Measurements from ENCODE around the gene MCUB.

The MCUB gene

GRCh38 chr4:109684727-109685126, 124.7 kb downstream of the MCUB start:
- no peak for DNase-seq

DNA sequence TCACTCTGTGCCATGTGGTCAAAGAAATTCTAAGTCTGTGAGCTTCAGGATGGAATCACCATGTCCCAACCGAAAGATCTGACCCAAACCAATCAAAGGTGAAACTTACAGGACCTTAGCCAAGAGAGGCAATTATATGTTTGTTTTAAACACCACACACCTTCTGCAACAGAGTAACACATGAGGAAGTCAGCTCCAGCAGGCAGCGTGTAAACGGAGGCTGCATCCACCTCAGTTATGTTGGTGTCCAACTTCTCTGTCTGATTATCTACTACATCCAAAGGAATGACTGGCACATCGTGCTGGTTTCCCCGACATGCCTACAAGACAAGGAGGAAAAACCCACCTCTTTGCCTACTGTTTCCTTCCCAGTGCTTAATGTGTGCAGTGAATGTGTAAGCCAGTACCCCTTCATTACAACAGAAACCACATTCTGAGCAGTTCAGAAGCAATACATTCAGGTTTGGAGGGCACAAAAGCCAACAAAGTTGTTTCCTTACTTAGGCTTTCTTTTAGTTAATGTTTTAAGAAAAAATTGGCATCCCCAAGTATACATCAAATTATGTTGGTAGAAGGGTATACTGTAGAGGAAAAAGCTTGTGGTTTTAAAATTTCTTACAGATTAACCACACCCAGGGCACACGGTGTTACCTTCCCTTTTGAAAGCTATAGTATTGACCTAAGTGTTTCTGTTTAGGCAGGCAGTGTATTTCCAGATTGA, 130.8 kb downstream of the MCUB start:
- DNase-seq = no peak

- no peak for DNase-seq
Observed at GRCh38 chr4:109691411-109691920, 131.4 kb downstream of the MCUB start.

DNA sequence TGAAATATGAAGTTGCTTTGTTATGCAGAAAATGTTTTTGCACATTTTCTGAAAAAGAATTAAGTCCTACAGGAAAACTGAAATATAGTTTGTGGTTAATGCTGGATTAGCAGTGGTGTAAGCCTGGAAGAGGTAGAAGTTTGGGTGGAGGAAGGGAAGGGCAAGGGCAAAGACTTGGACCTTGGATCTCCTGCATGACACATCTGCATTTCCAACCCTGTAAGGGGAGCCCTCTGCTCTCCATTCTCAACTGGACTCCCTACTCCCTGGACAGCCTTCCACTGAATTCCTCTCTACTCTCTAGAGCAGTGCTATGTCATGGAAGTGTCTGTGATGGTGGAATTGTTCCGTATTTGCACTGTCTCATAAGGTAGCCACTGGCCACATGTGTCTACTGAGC, 138.6 kb downstream of the MCUB start:
- no peak for DNase-seq

- DNase-seq = peak; percentile 20 to 75
Observed at GRCh38 chr4:109699553-109700225, 139.6 kb downstream of the MCUB start.

- no peak for DNase-seq
Observed at GRCh38 chr4:109701566-109702410, 141.7 kb downstream of the MCUB start.

DNA sequence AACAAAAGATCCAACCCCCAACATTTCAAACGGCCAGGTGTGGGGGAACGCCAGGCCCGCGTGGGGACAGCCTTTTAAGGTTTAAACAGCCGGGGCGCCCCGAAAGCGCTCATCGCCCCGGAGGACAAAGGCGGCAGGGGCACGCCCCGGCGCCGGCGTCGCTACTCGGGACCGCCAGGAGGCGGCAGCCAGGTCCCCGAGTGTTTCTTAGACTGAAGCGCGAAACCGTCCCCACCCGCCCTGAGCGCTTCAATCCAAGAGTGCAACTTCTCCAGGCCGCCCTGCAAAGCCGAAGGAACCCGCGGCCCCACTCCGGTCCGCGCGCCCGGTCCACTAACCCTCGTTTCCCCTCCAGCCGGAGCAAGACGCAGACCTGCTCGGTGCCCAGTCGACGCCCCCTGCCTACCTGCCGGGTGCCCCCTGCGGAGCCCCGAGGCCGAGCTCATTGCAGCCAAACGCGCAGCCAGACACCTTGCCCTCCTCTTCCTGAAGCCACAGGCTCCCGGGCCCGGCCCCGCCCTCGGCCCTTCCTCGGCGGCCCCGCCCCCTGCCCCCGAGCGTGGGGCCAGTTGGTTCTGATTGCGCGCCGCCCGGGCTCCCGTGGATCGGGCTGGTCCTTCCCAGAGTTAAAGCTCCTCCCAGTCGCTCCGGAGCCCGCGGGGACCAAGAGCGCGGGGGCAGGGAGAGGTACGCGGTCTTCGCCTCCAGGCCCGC, 143.1 kb downstream of the MCUB start, which contains the start of gene CASP6:
CASP6 (minus strand) TSS at position 496 of the 714 bp plus-strand sequence; CDS start at position 446, 50 bp downstream.
- DNase-seq = peak in 1 of 2 experiments; percentile 61

- no peak for DNase-seq
Observed at GRCh38 chr4:109703664-109704361, 143.8 kb downstream of the MCUB start.

DNA sequence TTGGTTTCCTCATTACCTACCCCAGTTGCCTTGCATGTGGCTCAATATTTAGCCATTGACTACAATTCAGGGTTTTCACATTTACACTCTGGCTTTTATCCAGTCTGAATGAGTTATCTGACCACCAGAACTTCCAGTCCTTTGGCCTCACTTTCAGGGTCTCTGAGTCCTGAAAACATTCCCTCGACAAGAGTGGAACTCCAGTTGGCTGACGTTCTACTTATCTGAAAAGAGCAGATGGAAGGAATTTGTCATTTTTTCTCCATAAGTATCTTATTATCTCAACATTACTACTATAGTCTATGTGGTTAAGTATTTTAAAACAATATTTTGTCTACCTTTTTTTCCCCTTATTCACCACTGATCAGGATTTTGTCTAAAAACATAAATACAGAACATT, 148.4 kb downstream of the MCUB start:
- no peak for DNase-seq

- no peak for DNase-seq
Observed at GRCh38 chr4:109708990-109709389, 148.9 kb downstream of the MCUB start.

- no peak for DNase-seq
Observed at GRCh38 chr4:109713500-109713899, 153.5 kb downstream of the MCUB start.

- DNase-seq = no peak
Observed at GRCh38 chr4:109718759-109719158, 158.7 kb downstream of the MCUB start.

DNA sequence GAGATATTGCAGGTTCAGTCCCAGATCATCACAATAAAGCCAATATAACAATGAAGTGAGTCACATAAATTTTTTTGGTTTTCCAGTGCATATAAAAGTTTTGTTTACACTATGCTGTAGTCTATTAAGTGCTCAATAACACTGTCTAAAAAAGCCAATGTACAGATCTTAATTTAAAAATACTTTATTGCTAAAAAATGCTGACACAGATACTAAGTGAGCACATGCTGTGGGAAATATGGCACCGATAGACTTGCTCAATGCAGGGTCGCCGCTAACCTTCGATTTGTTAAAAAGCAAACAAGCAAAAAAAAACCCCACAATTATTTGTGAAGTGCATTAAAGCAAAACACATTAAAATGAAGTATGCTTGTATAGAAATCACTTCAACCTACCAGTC, 159.6 kb downstream of the MCUB start:
- DNase-seq = no peak

DNA sequence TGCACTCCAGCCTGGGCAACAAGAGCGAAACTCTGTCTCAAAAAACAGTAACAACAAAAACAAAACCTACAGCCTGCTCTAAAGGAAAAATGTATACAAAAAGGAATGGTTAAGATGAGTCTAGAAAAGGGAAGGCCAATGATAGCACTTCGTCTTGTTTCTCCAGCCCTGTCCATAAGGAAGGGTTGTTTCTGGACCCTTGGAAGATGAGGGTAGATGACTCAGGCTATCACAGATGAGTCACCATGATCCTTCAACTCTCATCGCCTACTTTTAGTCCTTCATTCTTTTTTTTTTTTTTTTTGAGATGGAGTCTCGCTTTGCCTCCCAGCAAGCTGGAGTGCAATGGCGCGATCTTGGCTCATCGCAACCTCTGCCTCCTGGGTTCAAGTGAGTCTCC, 161.0 kb downstream of the MCUB start:
- no peak for DNase-seq

- DNase-seq = no peak
Observed at GRCh38 chr4:109722357-109722756, 162.3 kb downstream of the MCUB start.

DNA sequence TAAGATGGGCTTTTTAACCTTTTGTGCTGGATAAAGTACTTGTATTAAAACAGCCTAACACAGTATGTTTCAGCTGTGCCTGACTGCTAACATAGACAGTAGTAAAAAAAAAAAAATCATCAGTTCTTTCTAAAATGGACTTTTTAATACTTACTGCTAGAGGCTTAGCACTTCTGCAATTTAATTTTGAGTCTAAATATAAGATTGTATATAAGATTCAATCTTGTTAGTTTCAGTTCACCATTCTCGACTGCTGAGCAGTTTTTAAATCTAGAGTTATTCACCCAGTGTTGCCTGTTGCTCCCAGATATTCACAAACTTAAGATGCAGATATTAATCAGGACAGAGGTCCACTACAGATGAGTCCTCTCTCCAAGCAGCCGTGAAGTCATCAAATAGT, 163.1 kb downstream of the MCUB start:
- no peak for DNase-seq

DNA sequence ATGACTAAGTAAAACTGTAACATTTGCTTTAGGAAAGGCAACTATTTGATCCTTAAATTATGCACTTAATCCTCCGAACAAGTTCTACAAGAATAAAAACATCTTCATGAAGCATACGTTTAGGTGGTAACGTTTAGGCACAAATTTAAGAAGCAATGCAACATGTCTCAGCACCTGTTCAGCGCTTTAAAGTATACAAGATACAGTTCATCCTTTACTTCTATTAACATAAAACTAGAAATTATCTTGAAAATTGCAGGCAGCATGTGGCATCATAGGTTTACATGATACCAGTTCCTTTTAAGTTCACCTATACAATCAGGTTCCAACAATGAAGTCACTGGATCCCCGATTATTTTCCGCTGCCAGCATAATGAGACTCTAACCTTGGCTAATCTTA, 168.3 kb downstream of the MCUB start:
- DNase-seq = no peak

DNA sequence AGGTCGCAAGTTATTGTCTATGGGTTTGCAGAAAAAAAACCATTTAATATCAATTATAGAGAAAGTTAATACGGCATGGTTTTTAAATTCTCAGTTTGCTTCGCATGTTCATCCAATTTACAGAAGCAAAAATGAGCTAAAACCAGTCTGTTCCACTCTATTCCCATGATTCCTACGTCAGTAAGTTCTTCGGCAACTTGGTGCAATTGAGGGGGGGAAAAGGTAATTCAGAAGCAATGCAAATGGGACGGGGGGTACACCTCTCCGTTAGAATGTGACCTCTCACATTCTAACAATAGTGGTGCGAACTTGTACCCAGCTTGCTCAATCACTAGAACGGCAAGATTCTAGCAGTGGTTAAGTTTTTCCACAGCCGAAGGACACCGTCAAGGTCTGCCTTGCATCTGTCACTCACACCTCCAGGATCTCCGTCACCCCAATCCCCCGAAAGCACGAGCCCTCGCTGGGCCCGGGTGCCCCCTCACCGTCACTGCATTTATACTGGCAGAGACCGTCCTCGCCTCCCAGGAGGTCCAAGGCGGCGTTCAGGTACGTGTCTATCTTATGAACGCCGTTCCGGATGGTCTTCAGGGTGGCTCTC, 169.2 kb downstream of the MCUB start:
- DNase-seq = no peak

DNA sequence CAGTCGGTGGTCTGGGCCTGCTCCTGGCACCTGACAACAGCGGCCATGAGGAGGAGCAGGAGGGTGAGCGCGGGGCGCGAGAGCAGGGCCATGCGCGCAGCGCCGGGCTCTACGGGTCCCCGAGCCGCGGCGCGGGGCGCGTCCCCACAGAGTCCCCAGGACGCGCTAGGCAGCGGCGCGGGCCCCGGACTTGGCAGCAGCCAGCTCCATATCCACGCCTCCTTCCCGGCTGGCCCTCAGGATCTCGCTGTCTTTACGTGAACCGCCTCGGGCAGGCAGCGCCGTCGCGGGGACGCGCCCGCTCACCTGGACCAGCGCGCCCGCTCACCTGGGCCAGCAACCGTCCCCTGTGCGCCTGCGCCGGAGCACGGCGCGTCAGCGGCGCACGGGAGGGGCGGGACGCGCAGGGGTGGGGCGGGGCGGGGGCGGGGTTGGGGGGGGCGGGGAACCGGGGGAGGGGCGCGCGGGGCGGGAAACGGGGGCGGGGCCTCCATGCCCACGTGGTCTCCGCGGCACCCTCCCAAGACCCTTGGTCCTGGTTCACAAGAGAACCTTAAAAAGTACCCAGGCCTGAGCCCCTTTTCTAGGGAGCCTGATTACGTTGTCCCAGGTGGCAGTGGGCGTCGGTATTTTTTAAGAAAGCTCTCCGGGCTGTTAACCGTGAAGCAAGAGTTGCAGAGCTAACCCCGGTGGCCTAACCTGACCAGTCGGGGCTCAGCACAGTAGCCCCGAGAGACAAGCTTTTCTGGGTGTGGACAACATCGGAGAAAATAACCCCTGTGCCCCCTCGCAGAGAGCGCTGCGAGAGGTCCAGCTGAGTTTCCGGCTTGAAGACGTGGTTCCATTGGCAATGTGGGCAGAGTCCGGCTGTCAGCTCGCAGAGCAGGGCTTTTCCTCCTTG, 169.9 kb downstream of the MCUB start, which contains the start of gene PLA2G12A:
PLA2G12A (minus strand) TSS at position 353 of the 901 bp plus-strand sequence; CDS start at position 92, 261 bp downstream.
- DNase-seq = peak; percentile 33 to 63
